HG03025 (cell line): ENCODE results near the gene CAPN11.
"Not testable (repeated sequence)": the region's sequence is repeated elsewhere in the genome, so short reads cannot be mapped to it uniquely, and the experiment has no call there.

ENCODE experiments used
- ATAC-seq: cut with Tn5 transposase; IDR thresholded peaks from one replicate; pipeline ENCODE4 v1.9.1; 2021; ENCODE audit warnings: mild to moderate bottlenecking, moderate library complexity; ENCODE audit not compliant: unreplicated experiment, low FRiP score

The CAPN11 gene

DNA sequence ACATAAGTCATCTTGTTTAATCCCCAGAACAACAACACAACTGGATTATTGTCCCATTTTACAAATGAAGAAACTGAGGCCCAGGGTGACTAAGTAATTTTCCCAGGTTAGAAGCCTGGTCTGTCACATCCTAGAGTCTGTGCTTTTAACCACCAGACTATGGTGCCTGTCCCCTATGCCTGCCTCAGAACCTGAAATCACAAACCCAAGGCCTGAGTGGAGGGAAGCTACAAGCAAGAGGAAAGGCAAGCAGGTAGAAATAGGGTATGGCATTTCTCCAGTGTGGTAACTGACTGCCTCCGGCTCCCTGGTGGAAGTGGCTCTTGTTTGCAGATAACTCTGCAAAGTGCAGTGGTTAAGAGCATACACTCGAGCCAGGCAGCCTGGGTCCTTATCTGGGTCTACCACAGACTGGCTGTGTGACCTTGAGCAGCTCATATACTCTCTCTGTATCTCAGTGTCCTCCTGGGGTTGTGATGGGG is 28.7 kb upstream of the CAPN11 start:
- no peak for ATAC-seq

DNA sequence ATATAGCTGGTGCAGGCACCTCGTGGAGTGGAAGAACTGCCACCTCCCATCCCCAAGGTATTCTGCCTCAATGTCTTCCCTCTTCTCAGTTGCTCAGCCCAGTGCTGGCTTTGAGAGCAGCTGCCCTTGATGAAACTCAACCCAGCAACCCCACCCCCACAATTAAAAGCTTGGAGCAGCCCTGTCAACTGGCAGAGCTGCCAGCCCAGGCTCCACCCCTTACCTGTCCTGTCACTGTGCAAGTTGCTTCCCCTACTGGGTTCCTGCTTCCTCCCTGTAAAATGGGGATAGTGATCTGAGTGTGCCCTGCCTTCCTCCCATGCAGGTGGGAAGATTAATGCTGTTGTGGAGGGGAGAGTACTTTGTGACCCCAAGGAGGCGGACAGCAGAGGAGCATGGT is 26.7 kb upstream of the CAPN11 start:
- ATAC-seq, result no peak

DNA sequence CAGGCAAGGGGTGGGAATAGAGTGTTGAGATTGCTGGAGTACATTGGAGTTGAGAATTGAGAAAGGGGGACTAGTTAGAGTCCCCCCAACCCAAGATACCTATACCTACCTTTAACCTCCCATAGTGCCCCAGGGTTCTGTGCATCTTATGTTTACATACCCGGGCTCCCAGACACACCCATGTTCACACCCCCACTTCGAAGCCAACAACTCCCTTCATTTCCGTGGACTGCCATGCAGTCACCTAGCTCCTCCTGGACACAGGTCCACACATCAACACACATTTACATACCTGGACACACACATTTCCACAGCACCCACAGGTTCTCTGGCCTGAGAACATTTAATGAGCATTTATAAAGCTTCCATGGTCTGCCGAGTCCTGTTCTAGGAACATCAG is 26.1 kb upstream of the CAPN11 start:
- ATAC-seq, result no peak

DNA sequence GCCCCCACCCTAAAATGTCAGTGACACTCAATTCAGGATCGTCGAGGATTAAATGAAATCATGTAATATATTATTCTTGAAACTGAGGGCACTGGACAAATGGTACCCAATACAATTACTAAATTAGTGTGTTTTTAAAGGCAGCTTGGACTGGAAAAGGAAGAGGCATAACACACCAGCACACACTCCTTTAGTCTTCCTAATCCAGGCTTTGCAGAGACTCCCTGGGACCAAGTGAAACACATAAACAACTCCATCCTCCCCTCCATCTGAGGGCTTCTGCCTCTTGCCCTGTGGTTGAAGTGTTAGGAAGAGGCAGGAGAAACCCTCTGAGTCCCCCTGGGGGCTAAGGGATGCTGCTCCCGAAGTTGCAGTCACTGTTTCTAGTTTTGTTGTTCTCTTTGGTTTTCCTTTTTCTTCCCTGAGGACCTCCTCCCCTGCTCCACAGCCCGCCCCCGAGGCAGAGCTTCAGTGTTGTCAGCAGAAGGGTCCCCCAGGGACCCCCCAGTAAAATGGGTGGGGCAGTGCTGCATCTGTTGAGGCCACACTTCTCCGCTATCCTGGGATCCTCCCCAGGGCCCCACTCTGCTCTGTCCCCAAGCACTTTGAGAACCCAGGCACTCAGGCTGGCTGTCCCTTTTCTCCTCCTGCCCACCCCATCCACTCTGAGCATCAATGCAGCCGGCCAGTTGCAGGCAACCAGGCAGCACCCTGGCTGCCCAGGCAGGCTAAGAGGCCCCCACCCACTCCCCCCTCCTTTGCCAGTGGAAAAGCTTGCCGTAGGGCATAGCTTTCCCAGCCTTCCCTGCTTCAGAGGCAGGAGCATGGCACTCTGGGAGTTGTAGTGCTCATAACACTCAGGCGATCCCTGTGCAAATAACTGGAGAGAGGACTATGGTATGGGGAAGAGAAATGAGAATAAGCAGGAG is 25.4 kb upstream of the CAPN11 start:
- no peak for ATAC-seq

DNA sequence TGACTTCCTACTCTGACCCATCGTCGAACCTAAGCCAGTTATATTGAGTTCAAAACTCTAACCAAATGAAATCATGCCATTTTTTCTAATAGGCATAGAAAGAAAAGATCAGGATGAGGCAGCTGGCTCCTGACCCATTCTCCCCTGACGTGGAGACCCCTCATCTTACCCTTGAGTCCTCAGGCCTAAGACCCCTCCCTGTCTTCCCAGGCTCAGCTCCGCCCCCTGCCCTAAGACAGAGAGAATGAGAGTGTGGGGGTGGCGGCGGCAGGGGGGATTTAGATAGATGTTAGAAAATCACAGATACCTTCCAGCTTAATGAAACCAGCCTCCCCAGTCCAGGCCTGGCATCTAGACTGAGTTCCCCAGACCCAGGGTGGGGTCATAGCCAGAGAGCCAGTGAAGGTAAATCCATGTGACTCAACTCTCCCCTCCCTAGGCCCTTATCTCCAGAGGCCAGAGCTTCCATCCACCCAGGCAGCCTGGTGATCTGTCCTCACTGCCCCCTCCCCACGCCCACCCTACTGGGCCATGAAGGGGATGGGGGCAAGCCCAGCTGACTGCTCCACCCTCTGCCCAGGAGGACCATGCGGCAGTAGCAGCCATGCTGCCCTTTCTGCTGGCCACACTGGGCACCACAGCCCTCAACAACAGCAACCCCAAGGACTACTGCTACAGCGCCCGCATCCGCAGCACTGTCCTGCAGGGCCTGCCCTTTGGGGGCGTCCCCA is 24.5 kb upstream of the CAPN11 start:
- ATAC-seq, result no peak

DNA sequence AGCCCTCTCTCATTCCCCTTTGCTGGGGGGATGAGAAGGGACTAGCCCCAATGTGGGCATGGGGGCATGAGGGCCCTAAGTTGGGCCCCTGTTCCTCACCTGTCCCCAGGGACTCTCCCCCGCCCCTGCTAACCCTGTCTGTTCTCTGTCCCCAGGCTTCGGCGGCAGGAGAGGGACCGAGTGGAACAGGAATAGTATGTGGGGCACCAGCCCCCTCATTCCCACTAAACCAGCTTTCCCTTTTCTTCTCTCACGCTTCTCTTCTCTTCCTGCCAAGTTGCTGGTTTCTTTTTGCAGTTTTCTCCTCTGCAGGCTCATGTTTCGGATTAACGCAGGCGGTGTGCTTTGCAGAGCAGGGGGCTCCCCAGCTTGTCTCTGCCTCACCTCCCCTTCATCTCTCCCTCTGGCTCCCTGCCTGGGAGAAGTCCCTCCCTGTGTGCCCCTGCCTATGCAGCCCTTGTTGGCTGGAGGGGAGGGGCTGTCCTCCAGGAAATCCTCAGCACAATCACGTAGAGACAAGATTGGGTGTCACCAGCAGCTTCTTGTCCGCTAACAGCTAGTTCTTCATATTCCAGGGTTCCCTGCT is 23.4 kb upstream of the CAPN11 start:
- ATAC-seq, result no peak

DNA sequence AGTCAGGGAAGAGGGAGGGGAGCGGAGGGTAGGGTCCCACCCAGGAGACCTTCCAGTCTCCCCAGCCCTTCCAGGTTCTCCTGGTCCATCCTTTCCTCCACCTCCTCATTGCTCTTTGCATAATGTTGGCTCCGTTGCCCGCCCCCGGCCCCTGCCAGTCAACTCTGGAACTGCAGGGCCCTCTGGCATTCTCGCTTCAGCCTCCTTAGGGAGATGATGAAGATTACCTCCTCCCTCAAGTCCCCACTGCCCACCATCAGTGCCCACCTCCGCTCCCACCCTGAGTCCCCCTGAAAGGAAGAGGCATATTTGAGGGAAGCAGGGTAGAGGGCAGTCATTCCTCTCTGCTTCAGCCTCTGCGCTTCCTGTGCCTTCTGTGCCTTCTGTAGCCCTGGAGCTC is 22.7 kb upstream of the CAPN11 start:
- ATAC-seq, result no peak

DNA sequence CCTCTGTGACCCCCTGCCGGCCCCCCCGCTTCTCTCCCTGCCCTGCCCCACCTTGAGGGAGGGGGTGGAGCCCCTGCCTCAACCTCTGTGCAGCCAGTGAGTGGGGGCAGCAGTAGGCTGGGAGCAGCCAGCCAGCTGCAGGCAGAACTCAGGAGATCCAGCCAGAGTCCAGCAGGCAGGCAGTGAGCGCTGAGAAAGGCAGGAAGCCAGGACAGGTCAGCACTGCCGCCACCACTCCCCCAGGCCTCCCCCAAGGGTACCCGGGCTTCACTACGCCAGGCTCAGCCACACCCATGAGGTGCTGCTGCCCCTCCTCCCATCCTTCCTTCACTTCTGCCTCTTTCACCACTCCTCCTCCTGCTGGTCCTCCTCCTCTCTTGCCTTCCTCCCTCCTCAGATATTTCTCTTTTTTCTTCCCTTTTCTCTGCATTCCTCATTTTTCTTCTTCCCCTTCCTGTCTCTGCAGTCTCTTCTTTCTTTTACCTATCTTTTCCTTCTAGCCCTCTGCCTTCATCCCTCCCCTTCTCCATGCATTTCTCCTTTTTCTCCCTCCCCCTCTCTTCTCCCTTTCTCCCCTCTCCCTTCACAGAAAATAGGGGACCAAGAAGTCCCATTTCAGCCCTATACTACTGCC is 19.8 kb upstream of the CAPN11 start:
- no peak for ATAC-seq

DNA sequence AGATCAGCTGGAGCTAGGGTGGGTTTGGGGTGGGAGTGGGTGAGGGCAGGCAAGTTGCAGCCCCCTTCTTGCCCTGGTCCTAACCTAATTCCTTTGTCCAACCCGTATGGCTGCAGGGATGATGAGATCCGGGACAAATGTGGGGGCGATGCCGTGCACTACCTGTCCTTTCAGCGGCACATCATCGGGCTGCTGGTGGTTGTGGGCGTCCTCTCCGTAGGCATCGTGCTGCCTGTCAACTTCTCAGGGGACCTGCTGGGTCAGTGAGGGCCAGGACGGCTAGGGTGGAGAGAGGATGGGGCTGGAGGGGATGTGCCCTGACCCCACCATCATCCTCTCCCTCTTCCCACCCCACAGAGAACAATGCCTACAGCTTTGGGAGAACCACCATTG is 19.3 kb upstream of the CAPN11 start:
- ATAC-seq, result no peak

DNA sequence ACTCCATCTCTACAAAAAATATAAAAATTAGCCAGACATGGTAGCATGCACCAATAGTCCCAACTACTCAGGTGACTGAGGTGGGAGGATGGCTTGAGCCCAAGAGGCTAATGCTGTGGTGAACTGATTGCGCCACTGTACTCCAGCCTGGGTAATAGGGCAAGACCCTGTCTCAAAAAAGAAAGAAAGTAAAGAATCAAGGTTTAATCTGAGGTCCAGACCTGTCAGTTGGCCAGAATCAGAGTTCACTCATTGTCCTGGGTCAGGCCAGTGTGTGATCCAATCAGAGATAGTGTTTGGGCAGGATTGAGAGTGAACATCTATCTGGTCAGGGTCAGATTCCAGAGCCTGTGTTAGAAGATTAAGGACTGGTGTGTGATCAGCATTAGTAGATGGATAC is 15.8 kb upstream of the CAPN11 start:
- no peak for ATAC-seq

DNA sequence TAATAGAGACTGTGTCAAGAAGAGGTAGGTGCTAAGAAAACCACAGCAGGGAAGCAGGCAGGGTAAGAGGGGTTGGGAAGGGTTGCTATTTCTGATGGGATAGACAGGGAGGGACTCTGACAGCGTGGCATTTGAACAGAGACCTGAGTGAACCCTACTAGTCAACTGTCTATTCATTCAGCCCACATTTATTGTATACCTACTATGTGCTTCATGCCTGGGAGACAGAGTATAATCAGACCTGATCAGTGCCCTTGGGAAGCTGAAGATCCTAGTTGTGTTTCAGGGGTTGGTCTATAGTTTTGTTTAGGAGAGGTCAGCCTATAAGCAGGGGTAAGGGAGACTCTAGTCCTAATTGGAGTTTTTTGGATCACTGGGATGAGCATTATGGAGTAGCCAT is 14.9 kb upstream of the CAPN11 start:
- no peak for ATAC-seq

DNA sequence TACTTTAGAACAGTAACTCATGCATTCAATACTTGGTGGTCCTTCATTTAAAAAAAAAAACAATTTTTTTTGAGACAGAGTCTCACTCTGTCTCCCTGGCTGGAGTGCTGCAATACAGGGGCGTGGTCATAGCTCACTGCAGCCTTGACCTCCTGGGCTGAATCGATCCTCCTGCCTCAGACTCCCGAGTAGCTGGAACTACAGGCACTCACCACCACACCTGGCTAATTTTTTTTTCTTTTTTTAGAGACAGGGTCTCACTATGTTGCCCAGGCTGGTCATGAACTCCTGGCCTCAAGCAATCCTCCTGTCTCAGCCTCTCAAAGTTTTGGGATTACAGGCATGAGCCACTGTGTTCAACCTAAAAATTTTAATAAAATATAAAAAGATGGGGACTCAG is 14.1 kb upstream of the CAPN11 start:
- ATAC-seq, result not testable (repeated sequence)

DNA sequence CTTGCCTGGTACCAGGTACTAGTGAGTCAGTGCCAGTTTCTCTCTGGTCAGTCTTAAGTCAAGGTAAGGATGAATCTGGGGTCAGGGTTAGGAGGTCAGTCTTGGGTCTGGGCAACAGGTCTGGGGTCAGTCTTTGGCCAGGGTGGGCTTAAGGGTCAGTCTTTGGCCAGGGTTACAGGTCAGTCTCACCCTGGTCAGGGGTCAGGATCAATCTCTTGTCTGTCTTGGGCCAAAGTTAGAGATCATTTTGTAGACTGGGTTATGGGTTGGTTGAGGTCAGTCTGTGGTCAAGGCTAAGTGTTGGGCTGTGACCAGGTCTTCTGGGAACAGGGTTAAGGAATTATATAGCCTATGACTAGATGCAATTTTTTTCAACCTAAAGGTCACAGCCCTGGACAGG is 12.8 kb upstream of the CAPN11 start:
- no peak for ATAC-seq

DNA sequence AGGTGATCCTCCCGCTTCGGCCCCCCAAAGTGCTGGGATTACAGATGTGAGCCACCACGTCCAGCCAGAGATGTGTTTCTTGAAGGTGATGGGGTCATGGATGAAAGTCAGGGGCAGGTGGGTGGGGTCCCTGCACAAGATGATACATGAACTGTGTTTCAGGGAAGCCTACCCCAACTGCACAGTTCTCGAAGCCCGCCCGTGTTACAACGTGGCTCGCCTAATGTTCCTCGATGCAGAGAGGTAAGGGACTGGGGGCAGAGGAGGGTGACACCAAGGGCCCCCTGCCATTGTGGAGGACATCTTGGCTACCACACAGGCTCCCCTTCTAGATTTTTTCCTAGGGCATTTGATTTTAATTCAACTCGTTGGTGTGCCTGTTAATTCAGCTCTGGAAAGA is 11.9 kb upstream of the CAPN11 start:
- ATAC-seq, result no peak

DNA sequence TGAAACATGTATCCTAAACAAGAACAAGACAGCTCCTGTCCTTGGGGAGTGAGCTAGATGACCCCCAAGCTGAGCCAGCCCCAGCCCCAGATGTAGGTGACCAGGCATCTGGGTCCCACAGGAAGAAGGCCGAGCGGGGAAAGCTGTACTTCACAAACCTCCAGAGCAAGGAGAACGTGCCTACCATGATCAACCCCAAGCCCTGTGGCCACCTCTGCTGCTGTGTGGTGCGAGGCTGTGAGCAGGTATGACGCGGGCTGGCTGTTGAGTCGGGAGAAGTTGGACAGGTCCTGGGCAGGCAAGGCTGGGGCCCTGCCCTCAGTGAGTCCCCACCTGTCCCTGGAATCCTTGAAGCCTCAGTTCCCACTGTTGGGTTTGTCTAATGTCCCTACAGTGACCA is 11.4 kb upstream of the CAPN11 start:
- ATAC-seq, result no peak

DNA sequence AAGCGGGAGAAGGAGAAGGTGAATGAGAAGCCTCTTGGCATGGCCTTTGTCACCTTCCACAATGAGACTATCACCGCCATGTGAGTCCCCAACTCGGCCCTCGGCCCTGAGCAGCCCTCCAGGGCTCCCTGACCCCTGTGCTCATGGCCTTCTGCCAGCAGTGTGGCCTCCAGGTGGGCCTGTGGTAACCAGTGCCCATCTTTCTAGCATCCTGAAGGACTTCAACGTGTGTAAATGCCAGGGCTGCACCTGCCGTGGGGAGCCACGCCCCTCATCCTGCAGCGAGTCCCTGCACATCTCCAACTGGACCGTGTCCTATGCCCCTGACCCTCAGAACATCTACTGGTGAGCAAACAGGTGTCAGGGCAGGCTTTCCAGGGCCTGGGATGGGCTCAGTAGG is 10.3 kb upstream of the CAPN11 start:
- no peak for ATAC-seq

DNA sequence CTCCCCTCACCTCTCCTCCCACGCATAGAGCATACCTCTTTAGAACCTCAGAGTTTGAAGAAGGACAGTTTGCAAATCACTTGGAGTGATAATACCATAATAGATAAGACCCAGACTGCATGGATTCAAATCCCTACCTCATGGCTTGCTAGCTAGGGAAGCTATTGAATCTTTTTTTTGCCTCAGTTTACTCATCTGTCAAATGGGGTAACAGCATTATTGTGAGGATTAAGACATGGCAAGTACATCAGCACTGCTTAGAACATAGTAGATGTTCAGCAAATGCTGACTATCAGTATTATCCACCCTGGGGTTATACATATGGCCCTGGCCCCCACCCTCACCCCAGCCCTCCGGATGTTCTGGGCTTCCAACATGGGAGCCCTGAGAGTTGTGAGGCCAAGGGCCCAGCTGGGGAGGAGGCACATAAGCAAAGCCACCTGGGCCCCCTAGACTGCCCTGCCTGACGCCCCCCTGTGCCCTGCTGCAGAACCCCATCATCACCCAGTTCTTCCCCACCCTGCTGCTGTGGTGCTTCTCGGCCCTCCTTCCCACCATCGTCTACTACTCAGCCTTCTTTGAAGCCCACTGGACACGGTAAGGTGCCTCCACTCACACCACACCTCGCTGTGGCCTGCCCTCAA is 9.1 kb upstream of the CAPN11 start:
- no peak for ATAC-seq

DNA sequence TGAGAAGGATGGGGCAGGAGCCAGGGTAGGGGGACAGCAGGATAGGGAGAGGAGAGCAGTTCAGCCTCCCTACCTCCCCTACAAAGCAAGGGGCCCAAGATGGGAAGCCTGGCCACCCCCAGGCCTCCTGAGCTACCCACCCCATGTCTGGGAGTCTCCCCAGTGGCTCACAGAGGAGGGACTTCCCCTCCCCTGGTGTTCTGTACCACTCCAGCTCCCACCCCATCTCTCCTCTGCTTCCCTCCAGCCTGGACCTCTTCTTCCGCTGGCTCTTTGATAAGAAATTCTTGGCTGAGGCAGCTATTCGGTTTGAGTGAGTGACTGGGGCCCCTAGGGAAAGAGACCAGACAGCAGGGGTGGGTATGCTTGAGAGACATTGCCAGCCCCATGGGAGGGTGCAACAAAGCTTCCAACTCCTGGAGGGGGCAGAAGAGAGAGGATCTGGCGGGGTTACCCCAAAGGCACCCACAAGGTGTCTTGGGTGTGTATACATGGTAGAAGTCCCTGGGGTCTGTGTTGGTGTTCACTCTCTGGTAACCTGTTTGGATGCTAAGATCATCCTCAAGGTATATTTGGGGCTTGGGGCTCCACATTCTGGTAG is 8.2 kb upstream of the CAPN11 start:
- ATAC-seq, result no peak

DNA sequence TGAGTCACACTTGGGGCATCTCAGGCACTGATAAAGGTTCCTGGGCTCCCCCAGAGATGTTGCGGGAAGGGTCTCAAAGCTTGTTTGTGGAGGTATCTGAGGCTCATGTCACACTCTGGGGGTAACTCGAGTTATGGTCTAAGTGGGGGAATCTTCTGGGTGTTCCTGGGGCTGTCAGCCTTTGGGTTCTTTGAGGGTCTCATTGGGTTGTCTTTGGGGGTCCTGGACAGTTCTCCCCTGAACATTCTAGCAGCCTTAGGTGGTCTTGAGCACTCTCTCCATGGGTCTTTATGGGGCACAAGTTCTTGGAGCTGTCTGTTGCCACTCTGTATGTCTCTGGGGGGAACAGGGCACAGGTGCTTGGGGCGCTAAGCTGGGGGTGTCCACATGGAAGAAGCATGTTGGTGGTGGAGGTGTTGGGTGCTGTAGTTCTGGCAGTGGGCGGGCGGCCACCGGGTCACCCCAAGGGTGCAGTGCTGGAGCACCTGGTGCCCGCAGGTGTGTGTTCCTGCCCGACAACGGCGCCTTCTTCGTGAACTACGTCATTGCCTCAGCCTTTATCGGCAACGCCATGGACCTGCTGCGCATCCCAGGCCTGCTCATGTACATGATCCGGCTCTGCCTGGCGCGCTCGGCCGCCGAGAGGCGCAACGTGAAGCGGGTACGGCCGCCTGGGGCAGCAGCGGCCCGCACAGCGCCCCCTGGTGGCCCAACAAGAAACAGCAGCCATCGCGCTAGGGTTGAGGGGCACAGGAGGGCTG is 7.1 kb upstream of the CAPN11 start:
- ATAC-seq, result no peak
